Muscle layer of colon (tissue), 2 donors: ENCODE measurements around the gene C16orf46.

ENCODE experiments used
- H3K27ac ChIP-seq: one replicate; pipeline ENCODE4 v1.7.0; 2013; ENCODE audit warnings: low read depth, mild to moderate bottlenecking, low read length, moderate library complexity
- H3K27me3 ChIP-seq, 2 donors: one replicate each; pipeline ENCODE4 v1.7.0; 2013; ENCODE audit warnings: low read length in 2 of 2, mild to moderate bottlenecking in 2 of 2; ENCODE audit not compliant: insufficient read depth in 2 of 2, control insufficient read depth in 1 of 2
- H3K36me3 ChIP-seq: one replicate; pipeline ENCODE4 v1.7.0; 2013; ENCODE audit warnings: mild to moderate bottlenecking, low read length; ENCODE audit not compliant: insufficient read depth
- H3K4me1 ChIP-seq: one replicate; pipeline ENCODE4 v1.7.0; 2013; ENCODE audit warnings: mild to moderate bottlenecking, low read length; ENCODE audit not compliant: insufficient read depth
- H3K4me3 ChIP-seq, 2 donors: one replicate each; pipeline ENCODE4 v1.7.0; 2013; ENCODE audit warnings: low read length in 2 of 2, low read depth in 1 of 2, mild to moderate bottlenecking in 1 of 2, moderate library complexity in 1 of 2
- H3K9ac ChIP-seq: one replicate; pipeline ENCODE4 v1.7.0; 2013; ENCODE audit warnings: low read length
- H3K9me3 ChIP-seq: one replicate; pipeline ENCODE4 v1.7.0; 2013; ENCODE audit warnings: mild to moderate bottlenecking, low read length
- donor health status: abdominal sarcoma.
- donor health status: Adenocarcinoma of cecum.

Gene C16orf46

DNA sequence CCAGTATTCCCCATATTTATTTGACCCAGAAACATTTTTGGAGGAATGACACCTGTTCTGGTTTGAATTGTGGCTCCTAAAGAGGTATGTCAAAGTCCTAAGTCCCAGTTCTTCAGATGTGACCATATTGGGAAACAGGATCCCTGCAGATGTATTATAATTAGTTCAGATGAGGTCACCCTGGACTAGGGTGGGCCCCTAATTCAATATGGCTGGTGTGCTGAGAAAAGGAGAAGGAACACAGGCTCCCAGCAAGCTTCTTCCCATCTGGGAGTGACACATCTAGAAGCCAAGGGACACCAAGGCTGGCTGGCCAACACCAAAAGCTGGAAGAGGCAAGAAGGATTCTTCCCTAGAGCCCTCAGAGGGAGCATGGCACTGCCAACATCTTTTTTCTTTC is 22.9 kb upstream of the C16orf46 start:
- H3K36me3 ChIP-seq, result no peaks in the 10 kb centered on the region
- no peaks in the 10 kb centered on the region for H3K27me3 ChIP-seq
- no peak overlapping the region for H3K4me3 ChIP-seq
- peaks cover 8% of the 10 kb centered on the region for H3K4me1 ChIP-seq
- no peak overlapping the region for H3K9ac ChIP-seq
- no peak overlapping the region for H3K27ac ChIP-seq
- H3K9me3 ChIP-seq, result no peaks in the 10 kb centered on the region

DNA sequence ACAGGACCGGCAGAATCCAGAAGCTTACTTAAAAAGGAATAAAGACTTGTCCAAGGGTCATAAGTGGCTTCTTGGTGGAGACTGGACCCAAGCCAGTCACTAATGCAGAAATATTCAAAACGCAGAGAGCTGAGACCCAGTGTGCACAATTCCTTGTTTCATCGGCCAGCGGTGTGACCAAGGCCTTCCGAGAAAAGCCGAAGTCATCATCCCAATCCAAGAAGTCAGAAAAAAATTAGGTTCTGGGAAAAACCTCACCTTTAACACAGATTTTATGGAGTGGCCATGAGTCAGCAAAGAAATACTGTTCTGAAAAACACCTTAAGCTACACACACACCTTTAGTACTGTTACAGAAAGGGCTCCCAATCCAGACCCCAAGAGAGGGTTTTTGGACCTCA is 20.2 kb upstream of the C16orf46 start:
- Histone ChIP-seq H3K9me3 (no peaks in the 10 kb centered on the region), H3K27ac (no peak overlapping the region), H3K9ac (no peak overlapping the region), H3K4me3 (no peak overlapping the region), H3K27me3 (no peaks in the 10 kb centered on the region), H3K36me3 (no peaks in the 10 kb centered on the region), H3K4me1 (peaks cover 8% of the 10 kb centered on the region)

DNA sequence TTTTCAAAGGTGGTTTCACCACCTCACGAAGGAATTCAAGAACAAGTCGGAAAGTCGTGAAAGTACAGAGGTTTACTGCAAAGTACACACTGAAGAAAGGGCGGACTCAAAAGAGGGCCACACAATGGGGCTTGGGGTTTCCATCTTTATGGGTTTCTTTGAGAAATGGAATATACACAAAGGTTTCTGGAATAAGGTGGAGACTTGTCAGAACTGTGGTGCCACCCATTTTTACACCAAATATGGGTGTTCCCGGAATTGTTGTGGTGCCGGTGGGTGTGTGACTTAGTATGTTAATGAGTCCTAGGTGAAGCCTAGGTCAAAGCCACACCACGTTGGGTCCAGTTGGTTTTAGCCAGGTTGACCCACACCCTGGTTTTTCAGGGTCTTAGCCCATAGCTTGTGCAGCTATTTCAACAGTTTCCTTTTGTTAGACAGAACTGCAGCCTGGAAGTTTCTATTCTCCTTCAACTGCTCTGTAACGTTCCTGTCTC is 19.7 kb upstream of the C16orf46 start:
- Histone ChIP-seq H3K4me1 (peaks cover 8% of the 10 kb centered on the region), H3K27ac (no peak overlapping the region), H3K9ac (no peak overlapping the region), H3K9me3 (no peaks in the 10 kb centered on the region), H3K27me3 (no peaks in the 10 kb centered on the region), H3K4me3 (peak overlapping the region; percentile 9 to 54), H3K36me3 (no peaks in the 10 kb centered on the region)

DNA sequence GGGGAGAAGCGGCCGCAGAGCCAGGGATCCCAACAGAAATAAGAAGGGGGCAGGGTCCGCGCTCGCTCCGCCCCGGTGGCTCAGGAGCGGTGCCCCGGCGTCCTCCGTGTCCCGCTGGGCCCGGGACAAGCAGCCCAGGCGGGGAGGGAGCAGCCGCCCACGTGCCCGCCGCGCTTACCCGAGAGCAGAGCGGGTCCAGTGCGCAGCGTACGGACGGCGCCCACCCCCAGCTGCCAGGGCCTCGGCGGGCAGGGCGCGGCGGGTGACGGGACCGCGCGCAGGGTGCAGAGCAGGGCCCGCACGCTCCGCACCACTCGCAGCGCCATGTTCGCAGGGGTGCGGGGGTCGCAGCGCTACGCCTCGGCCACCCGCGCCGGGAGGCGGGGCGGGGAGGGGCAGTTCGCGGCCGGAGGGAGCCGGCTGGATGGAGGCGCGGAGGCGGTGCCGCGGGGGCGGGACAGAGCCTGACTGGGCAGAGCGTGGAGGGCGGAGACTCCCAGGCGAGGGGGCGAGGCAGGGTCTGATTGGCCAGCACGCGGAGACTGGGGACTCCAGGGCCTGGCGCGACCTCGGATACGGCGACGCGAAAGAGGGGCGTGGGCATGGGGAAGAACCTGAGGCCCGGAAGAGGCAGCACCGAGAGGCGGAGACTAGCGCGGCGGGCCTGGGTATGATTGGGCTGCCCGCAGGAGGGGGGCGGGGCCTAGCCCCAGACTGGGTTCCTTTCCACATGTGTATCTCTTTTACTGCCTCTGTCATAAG is 19.1 kb upstream of the C16orf46 start, which contains the start of gene GCSH:
TSS of gene GCSH (minus strand) at position 443 of the 762 bp plus-strand sequence. CDS start at position 326, 117 bp downstream.
- H3K9ac ChIP-seq, result no peak within 1 kb of the TSS
- peaks cover 8% of the 10 kb centered on the region for H3K4me1 ChIP-seq
- H3K27ac ChIP-seq, result peak within 1 kb of the TSS; percentile 73
- H3K36me3 ChIP-seq, result no peaks in the 10 kb centered on the region
- H3K4me3 ChIP-seq, result peak within 1 kb of the TSS; percentile 63 to 65
- H3K27me3 ChIP-seq, result no peaks in the 10 kb centered on the region
- no peaks in the 10 kb centered on the region for H3K9me3 ChIP-seq

DNA sequence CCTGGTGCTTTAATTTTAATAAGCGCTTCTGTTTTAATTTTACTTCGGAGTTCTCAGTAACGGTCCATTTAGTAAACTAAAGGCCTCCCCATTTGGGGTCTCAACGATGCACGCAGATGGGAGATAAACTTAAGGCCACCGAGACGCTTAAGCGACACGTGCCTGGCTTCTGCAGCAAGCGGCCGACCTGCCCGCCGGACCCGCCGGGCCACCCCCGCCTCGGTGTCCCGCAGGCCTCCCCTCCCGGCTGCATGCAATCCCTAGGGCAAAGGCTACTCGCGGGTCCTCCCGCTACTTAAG is 18.6 kb upstream of the C16orf46 start:
- Histone ChIP-seq H3K27ac (peak overlapping the region; percentile 73), H3K27me3 (no peaks in the 10 kb centered on the region), H3K9me3 (no peaks in the 10 kb centered on the region), H3K9ac (no peak overlapping the region), H3K36me3 (no peaks in the 10 kb centered on the region), H3K4me1 (peaks cover 8% of the 10 kb centered on the region), H3K4me3 (peak overlapping the region; percentile 63 to 65)

DNA sequence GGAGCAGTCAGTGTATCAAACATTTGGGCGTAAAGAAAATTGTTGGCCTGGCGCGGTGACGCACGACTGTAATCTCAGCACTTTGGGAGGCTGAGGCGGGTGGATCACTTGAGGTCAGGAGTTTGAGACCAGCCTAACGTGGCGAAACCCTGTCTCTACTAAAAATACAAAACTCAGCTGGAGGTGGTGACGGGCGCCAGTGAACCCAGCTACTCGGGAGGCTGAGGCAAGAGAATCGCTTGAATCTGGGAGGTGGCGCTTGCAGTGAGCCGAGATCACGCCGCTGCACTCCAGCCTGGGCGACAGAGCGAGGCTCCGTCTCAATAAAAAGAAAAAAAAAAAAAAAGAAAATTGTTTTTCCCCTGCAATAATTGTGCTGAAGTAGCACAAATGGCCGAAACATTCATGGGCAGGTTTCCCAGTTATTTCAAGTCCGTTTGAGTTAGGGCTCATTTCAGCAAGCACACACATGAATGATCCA is 17.8 kb upstream of the C16orf46 start:
- H3K9ac ChIP-seq, result no peak overlapping the region
- no peaks in the 10 kb centered on the region for H3K27me3 ChIP-seq

DNA sequence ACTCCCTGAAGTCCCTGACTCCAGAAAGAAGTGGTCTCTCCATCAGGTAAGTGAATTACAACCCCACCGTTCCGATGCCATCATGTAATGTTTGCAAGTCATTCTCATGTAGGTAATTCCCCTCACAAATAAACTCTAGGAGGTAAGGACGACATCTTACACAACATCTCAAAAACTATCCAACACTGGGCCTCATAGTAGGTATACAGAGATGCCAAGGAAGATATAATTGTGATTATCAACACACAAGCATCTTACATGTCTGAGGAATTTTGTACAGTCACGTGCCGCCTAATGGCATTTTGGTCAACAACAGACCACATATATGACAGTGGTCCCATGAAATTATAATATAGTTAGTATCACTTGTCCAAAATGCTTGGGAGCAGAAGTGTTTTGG is 11.8 kb upstream of the C16orf46 start:
- no peaks in the 10 kb centered on the region for H3K4me1 ChIP-seq

More for the DNA sequence above, 17.8 kb upstream of the C16orf46 start:
- H3K4me3 ChIP-seq, result peak overlapping the region in 1 of 2 donors; percentile 63
- no peaks in the 10 kb centered on the region for H3K36me3 ChIP-seq
- peaks cover 8% of the 10 kb centered on the region for H3K4me1 ChIP-seq
- H3K27ac ChIP-seq, result no peak overlapping the region
- no peaks in the 10 kb centered on the region for H3K9me3 ChIP-seq

DNA sequence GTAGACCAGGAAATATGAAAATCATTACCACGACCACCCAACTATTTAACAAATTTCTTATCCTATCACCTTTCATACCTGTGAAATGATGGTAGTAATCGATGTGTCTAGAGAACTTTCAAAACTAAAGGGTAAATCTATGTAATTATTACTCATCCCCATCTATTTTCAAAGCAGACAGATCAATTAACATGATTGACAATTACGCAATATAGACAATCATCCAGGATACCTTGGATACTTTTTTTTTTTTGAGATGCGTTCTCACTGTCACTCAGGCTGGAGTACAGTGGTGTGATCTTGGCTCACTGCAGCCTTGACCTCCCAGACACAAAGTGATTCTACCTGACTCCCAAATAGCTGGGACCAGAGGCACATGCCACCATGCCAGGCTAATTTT is 4.0 kb upstream of the C16orf46 start:
- H3K4me3 ChIP-seq, result no peak overlapping the region
- H3K9me3 ChIP-seq, result no peaks in the 10 kb centered on the region
- no peak overlapping the region for H3K27ac ChIP-seq
- no peaks in the 10 kb centered on the region for H3K27me3 ChIP-seq
- H3K9ac ChIP-seq, result no peak overlapping the region
- H3K4me1 ChIP-seq, result peaks cover 10% of the 10 kb centered on the region
- no peaks in the 10 kb centered on the region for H3K36me3 ChIP-seq

More for the DNA sequence above, 11.8 kb upstream of the C16orf46 start:
- Histone ChIP-seq H3K9ac (no peak overlapping the region), H3K36me3 (no peaks in the 10 kb centered on the region), H3K4me3 (no peak overlapping the region), H3K27me3 (no peaks in the 10 kb centered on the region), H3K9me3 (no peaks in the 10 kb centered on the region), H3K27ac (no peak overlapping the region)

DNA sequence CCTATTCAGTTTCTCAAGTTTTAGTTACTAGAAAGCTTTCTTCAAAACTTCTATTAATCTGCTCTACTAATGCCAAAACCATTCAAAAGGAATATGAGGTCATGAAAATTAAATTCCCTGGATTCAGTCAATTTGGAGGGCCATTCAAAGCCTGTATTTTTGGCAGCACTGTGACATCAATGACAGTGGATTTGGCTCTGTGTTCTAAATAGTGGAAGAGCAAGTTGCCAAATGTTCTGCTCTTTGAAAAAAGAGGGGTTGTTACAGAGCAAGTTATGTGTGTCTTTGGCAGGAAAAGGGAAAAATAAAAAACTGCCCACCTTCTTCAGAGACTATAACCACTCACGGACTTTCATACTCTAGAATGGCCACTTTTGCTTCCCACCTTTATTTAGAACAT is 3.2 kb upstream of the C16orf46 start:
- peaks cover 10% of the 10 kb centered on the region for H3K4me1 ChIP-seq
- no peaks in the 10 kb centered on the region for H3K36me3 ChIP-seq
- no peak overlapping the region for H3K9ac ChIP-seq
- no peaks in the 10 kb centered on the region for H3K9me3 ChIP-seq
- H3K27ac ChIP-seq, result no peak overlapping the region
- H3K4me3 ChIP-seq, result no peak overlapping the region
- no peaks in the 10 kb centered on the region for H3K27me3 ChIP-seq

DNA sequence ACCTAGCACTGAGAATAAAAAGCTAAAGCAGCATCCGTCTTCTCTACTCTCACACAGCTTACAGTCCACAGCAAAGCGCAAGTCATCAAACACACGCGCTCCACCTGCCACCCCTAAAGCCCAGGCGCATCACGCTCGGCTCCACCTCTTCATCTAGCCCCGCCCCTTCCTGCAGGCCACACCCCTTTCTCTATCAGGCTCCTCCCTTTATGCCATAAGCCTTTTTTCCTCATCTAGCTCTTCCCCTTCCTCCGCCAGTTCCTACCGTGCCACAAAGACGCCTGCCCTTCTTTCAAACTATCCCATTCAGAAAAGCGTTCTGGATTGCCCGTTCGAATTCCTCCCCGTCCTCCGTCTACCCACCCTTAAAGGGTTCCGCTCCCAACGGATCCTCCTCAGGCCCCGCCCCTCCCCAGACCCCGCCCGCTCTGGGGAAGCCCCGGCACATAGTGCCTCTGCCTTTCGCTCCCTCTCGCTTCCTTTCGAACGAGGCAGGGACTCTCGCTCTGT is 417 bp downstream of the C16orf46 start:
- Histone ChIP-seq H3K4me3 (peak overlapping the region; percentile 88 to 94), H3K9ac (peak overlapping the region; percentile 91), H3K36me3 (no peaks in the 10 kb centered on the region), H3K27ac (peak overlapping the region; percentile 97), H3K4me1 (peaks cover 10% of the 10 kb centered on the region), H3K27me3 (no peaks in the 10 kb centered on the region), H3K9me3 (no peaks in the 10 kb centered on the region)

DNA sequence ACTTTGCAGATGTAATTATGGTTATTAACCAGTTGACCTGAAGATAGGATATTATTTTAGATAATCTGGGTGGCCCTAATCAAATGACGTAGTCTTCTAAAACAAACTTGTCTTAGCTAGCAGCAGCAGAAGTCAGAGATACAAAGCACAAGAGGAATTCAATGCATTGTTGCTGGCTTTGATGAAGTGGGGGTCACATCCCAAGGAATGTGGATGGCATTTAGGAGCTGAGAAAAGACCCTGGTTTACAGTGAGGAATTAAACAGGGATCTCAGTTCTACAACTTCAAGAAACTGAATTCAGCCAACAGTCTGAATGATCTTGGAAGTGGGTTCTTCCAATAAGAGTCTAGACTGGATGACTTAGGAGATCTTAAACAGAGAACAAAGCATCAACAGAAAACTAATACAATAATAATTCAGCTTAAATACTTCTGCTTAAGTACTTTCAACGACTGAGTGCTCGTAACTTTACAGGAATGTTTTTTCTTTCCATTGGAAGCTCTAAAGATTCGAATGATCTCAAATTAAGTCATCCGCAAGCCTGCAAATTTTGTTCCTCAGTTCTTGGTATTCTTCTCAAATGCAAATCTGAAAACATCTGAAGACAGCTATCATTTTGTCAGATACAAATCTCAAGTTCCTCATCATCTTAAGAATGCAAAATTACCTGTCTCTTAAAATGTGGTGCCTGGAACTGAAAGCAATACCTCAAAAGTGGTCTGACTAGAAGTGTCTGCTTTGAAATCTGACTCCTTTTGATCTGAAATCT is 3.3 kb downstream of the C16orf46 start:
- H3K36me3 ChIP-seq, result no peaks in the 10 kb centered on the region
- peaks cover 10% of the 10 kb centered on the region for H3K4me1 ChIP-seq
- H3K9me3 ChIP-seq, result no peaks in the 10 kb centered on the region
- H3K9ac ChIP-seq, result no peak overlapping the region
- no peak overlapping the region for H3K4me3 ChIP-seq
- no peak overlapping the region for H3K27ac ChIP-seq
- H3K27me3 ChIP-seq, result no peaks in the 10 kb centered on the region
